BJ (cell line): ENCODE measurements around the gene IGFBP5. TPM values are rescaled to one million over a fixed set of nuclear protein-coding genes. Genes with fewer than 3 reads are reported as not detected.

ENCODE experiments used
- CTCF ChIA-PET: fragments of 350-600 bp; formaldehyde crosslinking; extraction: SDS; loops from one replicate; lab custom pipeline; 2021; ENCODE audit warnings: antibody characterized with exemption, inconsistent platforms; lab: Yijun Ruan, JAX
- POLR2A ChIA-PET: fragments of 300-600 bp; sonication (Branson Sonifier 250); formaldehyde crosslinking; extraction: SDS; loops from one replicate; lab custom pipeline; 2021; ENCODE audit warnings: antibody characterized with exemption; lab: Charles Lee
- DNase-seq: peaks from one replicate; pipeline ENCODE4 v3.0.0-alpha.2; 2011; ENCODE audit warnings: low read depth
- H3K27me3 ChIP-seq: 2 replicates; pipeline ENCODE4 v1.6.0; 2011; ENCODE audit warnings: low read length; ENCODE audit not compliant: control insufficient read depth, insufficient read depth
- H3K36me3 ChIP-seq: 2 replicates; pipeline ENCODE4 v1.5.1; 2011; ENCODE audit warnings: low read length; ENCODE audit not compliant: control insufficient read depth, insufficient read depth
- H3K4me3 ChIP-seq: 2 replicates; pipeline ENCODE4 v1.5.1; 2011; ENCODE audit warnings: low read depth, mild to moderate bottlenecking, control low read depth, low read length
- polyA plus RNA-seq: library from polyadenylated mRNA; depleted of rRNA; stranded (reverse); fragments of >200 nt; gene quantifications from 2 replicates; pipeline ENCODE4 v1.2.3, GENCODE V29; 2011
- TF ChIP-seq, protein P1 (sequence below): IDR thresholded peaks from 2 replicates; pipeline ENCODE4 v1.5.1; 2011; ENCODE audit warnings: low read depth, mild to moderate bottlenecking, control low read depth, inconsistent platforms, low read length, moderate library complexity; ENCODE audit not compliant: insufficient read depth

The IGFBP5 gene
- polyA plus RNA-seq, 1 experiment = 1,060 TPM

DNA sequence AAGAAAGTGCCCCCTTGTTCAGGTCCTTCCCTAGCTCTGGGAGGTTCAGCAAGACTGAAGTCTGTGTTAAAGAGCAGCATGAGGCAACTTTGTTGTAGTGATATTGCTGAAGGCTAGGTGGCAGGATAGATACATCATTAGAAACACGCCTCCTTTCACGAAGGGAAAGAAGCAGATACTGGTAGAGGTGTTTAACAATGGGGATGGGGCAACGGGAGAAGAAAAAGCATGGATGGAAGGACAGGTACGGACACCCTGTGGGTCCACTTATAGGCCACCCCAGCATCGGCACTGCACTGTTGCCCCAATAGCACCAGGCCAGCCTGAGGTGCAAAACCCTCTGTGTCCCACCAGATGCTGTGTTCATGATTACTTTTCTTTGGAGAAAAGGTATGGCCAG lies 3.5 kb upstream of the IGFBP5 start:
- TF ChIP-seq, protein P1, sequence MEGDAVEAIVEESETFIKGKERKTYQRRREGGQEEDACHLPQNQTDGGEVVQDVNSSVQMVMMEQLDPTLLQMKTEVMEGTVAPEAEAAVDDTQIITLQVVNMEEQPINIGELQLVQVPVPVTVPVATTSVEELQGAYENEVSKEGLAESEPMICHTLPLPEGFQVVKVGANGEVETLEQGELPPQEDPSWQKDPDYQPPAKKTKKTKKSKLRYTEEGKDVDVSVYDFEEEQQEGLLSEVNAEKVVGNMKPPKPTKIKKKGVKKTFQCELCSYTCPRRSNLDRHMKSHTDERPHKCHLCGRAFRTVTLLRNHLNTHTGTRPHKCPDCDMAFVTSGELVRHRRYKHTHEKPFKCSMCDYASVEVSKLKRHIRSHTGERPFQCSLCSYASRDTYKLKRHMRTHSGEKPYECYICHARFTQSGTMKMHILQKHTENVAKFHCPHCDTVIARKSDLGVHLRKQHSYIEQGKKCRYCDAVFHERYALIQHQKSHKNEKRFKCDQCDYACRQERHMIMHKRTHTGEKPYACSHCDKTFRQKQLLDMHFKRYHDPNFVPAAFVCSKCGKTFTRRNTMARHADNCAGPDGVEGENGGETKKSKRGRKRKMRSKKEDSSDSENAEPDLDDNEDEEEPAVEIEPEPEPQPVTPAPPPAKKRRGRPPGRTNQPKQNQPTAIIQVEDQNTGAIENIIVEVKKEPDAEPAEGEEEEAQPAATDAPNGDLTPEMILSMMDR = peak; percentile 78
- H3K27me3 ChIP-seq = no peaks in the 10 kb centered on the region
- ChIA-PET POLR2A (no interaction called here), CTCF (interaction anchor here (0.6 to 6.6 kb wide), 28 partner anchors 10 to 1055 kb away, joined by 3 to 47 read pairs (median 4); no protein-coding TSS in a partner anchor)
- no peaks in the 10 kb centered on the region for H3K36me3 ChIP-seq
- no peak for DNase-seq
- H3K4me3 ChIP-seq = no peak overlapping the region

DNA sequence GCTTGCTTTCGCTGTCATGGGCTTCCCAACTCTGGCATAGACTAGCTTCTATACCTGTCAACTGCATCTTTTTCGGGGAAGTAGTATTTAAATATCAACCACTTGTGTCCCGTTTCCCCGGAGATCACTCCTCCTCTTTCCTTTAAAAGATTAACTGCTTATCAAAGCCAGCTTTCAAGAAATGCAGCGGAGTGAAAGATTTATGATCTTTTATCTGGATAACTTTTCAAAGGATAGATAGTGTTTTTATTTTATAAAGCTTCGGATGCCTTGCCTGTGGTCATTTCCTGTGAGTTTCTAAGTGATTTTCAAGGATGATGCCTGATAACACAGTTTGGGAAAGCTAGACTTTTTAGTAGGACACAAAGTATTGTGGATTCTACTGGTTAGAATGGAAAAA lies 2.9 kb upstream of the IGFBP5 start:
- no peaks in the 10 kb centered on the region for H3K36me3 ChIP-seq
- no peak overlapping the region for H3K4me3 ChIP-seq
- no peaks in the 10 kb centered on the region for H3K27me3 ChIP-seq
- TF ChIP-seq, protein P1 = no peak
- CTCF ChIA-PET = interaction anchor here (0.6 to 6.6 kb wide), 31 partner anchors 10 to 1056 kb away, joined by 3 to 47 read pairs (median 3); no protein-coding TSS in a partner anchor
- no peak for DNase-seq
- POLR2A ChIA-PET = no interaction called here

DNA sequence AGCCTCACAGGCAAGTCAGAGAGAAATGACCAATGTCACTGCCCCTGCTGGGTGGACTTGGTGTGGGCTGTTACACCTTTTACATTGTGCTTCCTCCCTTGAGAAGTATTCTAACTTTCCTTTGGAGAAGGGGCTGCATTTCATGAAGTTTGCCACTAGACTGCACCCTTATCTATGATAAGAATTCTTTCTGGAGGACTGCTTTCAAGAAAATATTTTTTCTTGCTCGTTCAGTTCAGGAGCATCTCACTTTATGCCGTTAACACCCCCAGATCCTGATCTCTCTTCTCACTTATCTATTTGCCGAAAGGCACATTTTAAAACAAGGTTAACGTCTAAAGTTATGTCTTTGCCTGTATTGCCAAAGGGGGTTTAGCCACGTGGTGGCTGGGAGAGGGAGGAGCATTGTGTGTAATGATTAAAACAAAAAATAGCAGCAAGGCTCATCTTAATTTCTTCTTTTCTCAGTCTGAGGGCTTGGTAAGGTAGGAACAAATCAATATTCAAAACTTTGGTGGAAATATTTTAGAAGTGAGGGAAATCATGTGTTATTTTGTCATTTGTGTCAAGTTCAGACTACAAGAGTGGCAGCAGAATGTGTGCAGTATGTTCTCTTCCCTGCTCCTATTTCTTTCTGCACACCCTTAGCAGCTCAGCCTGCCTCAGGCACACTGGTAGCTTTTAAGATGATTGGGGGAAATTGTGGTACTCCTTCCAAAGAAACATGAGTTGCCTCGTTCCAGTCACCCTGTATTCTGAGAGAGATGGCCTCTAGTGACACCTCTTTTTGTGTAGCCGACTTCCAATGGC lies 1.6 kb upstream of the IGFBP5 start:
- Histone ChIP-seq H3K36me3 (no peaks in the 10 kb centered on the region), H3K27me3 (no peaks in the 10 kb centered on the region), H3K4me3 (no peak overlapping the region)
- ChIA-PET POLR2A (no interaction called here), CTCF (interaction anchor here (0.6 to 6.6 kb wide), 16 partner anchors 15 to 1059 kb away, joined by 3 to 47 read pairs (median 4); no protein-coding TSS in a partner anchor)
- no peak for DNase-seq
- TF ChIP-seq, protein P1 = peak; percentile 81

DNA sequence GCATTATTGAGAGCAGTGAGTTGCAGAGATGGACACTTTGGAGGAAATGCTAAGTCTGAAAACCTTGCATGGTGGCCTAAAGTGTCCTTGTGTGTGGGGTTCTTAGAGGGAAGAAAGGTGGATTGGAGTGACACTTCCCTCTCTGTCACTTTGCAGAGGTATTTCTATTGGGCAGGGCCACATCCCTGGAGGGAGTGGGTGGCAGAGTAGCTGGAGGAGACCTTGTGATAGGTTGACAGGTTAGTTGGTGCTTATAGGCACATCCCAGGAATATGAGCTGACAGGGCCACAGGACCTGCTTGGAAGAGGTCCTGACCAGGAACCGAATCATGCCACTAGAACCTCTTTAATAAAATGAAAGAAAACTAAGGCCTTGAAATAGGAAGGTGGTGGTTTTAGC lies 972 bp upstream of the IGFBP5 start:
- TF ChIP-seq, protein P1 = no peak
- POLR2A ChIA-PET = interaction anchor here (0.6 kb wide), 1 partner anchor 374 kb away, joined by 3 read pairs; no protein-coding TSS in a partner anchor
- CTCF ChIA-PET = interaction anchor here (0.6 to 6.6 kb wide), 16 partner anchors 14 to 1017 kb away, joined by 3 to 47 read pairs (median 3); no protein-coding TSS in a partner anchor
- Histone ChIP-seq H3K4me3 (no peak overlapping the region), H3K36me3 (no peaks in the 10 kb centered on the region), H3K27me3 (no peaks in the 10 kb centered on the region)
- DNase-seq = no peak

DNA sequence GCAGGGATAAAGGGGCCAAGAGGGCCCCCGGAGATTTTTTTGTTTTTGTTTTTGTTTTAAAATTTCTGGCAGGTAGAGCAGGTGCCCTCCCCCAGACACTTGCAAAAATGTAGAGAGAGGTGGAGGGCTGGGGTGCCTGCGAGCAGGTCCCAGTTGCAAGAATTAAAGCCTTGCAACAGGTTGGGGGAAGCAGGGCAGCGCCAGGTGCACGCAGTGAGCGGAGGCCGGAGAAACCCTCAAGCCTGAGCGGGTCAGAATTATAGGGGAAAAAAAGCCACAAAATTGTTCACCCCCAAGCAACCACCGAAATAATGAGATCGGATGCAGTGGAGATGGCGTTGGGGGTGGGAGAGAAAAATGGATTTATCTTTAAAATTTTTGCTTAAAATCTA lies 527 bp downstream of the IGFBP5 start:
- POLR2A ChIA-PET = interaction anchor here (0.6 to 1.1 kb wide), 12 partner anchors 16 to 816 kb away, joined by 3 to 13 read pairs (median 4); no protein-coding TSS in a partner anchor

More for the DNA sequence above, 527 bp downstream of the IGFBP5 start:
- H3K36me3 ChIP-seq = no peaks in the 10 kb centered on the region
- TF ChIP-seq, protein P1 = no peak
- CTCF ChIA-PET = interaction anchor here (0.6 to 6.6 kb wide), 24 partner anchors 9 to 1374 kb away, joined by 3 to 47 read pairs (median 4); partner anchors contain the start of gene RUFY4
- DNase-seq = no peak
- H3K27me3 ChIP-seq = no peaks in the 10 kb centered on the region
- peak overlapping the region; percentile 75 for H3K4me3 ChIP-seq
